ENCODE data around the gene DNAJB6. TPM values are rescaled to one million over a fixed set of nuclear protein-coding genes. Genes with fewer than 3 reads are reported as not detected.

Gene DNAJB6
- total RNA-seq, 2 experiments from 2014 or later = 103 to 105 TPM

DNA sequence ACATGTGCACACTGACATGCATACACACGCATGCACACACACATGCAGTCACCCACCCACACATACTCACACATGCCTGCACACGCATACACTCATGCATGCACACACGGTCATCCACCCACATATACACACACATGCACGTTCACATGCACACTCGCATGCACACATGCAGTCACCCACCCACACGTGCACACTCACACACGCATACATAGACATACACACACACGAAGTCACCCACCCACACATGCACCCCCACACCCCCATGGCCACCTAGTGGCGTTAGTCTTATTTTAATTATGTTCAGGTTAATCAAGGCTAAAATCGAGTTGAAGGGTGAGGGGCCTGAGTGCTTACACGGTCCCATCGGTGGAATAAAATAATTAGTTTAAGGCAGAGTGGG is 96.8 kb downstream of the DNAJB6 start:
- ChIA-PET POLR2A (no interaction called here), CTCF (interaction anchor here (1.4 kb wide), 1 partner anchor 105 kb away, joined by 3 read pairs; no protein-coding TSS in a partner anchor)

DNA sequence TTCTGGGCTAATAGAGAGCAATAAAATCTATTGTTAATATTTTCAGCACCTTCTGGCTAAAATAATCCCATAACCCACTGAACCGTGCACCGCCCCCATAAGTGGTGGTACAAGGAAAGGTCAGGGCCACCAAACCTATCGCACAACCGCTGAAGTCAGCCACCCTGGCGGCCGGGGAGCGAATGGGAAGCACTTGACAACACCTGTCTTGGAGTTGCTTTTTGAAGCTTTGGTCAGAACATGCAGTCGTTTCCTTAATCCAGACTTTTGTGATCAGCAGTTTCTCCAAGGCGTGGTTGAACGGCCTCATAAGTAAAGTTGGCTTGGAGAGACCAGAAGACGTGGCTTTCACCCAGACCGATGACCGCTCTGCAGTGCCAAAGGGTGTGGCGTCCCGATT is 97.4 kb downstream of the DNAJB6 start:
- ChIA-PET POLR2A (no interaction called here), CTCF (interaction anchor here (1.4 kb wide), 1 partner anchor 106 kb away, joined by 3 read pairs; no protein-coding TSS in a partner anchor)

DNA sequence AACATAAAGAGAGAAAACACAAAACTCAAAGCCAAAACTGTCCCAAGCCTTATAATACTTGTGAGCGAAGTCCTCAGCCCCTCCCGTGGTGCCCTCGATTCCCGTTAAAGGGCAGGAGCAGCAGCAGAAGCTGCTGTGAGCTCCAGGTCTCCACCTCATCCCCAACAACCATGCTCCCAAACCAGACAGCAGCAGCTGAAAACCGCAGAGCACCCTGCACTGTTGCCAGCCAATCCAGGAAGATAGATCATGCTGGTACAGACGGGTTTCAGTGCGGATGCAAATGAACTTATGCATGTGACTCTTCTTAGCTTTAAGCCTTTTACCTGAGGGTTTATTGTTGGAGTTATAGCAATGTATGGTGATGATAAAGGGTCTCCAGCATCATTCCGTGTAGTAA is 97.9 kb downstream of the DNAJB6 start:
- POLR2A ChIA-PET = no interaction called here
- CTCF ChIA-PET = interaction anchor here (1.4 kb wide), 1 partner anchor 106 kb away, joined by 3 read pairs; no protein-coding TSS in a partner anchor

DNA sequence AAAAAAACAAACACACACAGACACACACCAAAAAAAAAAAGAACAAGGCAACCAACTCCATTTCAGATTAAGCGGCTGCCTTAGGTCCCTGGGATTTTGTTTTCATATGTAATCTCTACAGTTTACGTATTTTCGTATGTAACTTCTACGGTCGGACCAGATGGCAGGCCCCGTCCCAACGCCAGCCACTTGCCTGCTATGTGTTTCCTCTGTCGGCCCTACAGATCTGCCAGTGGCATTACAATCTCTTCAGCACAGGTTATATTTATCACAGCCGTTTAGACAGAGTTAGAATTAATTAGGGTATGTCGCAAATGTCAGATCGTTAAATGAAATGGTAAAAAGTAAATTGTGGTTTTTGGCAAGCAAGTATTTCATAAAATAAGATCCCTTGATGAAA is 99.3 kb downstream of the DNAJB6 start:
- ChIA-PET POLR2A (no interaction called here), CTCF (no interaction called here)

- ChIA-PET CTCF (interaction anchor here (0.6 kb wide), 1 partner anchor 23 kb away, joined by 3 read pairs; no protein-coding TSS in a partner anchor), POLR2A (no interaction called here)
Observed at GRCh38 chr7:157436763-157437480, 100.1 kb downstream of the DNAJB6 start.

GRCh38 chr7:157437519-157438061 is 100.8 kb downstream of the DNAJB6 start:
- CTCF ChIA-PET = interaction anchor here (0.6 kb wide), 1 partner anchor 22 kb away, joined by 3 read pairs; no protein-coding TSS in a partner anchor
- POLR2A ChIA-PET = no interaction called here

DNA sequence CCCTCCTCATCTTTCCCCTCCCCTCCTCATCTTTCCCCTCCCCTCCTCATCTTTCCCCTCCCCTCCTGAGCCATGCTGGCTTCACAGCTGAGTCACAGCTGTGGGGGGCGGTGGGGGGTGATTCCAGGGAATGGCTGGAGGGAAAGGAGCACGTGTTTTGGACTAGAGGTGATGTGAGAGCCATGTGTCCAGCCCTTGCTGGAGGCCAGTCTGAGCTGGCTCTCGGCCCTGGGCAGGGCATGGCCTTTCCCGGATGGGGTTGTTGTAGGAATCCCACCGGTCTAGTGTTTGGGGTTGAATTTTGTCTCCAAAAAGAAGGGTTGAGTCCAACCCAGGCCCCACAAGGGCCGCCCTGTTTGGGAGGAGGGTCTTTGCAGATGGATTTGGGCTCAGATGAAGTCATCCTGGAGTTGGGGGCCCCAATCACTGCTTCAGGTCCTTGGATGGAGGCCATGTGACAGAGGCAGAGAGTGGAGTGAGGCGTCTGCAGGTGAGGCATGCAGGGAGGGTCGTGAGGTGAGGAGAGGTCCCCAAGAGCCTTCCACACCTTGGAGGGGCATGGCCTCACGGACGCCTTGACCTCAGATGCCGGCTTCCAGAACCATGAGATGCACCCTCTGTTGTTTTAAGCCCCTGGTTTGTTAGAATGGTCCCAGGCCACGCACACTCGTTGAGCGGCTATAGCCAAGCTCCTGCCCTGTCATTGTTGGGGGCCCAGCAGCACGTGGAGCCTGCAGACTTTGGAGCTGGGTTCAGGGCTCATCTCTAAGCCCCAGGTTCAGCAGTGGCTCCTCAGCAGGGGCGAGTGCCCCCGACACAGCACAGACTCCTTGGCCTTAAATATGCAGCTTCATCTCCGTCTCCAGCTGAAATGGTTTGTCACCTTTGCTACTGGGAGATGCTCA is 101.6 kb downstream of the DNAJB6 start:
- POLR2A ChIA-PET = no interaction called here
- CTCF ChIA-PET = no interaction called here

DNA sequence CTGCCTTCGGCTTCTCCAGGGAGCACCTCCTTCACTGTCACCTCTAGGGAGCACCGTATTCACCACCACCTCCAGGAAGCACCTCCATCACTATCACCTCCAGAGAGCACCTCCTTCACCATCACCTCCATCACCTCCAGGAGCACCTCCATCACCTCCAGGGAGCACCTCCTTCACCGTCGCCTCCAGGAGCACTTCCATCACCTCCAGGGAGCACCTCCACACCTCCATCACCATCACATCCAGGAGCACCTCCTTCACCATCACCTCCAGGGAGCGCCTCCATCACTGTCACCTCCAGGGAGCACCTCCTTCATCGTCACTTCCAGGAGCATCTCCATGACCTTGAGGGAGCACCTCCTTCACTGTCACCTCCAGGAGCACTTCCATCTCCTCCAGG is 102.3 kb downstream of the DNAJB6 start:
- POLR2A ChIA-PET = no interaction called here
- CTCF ChIA-PET = no interaction called here

GRCh38 chr7:157439761-157440160 is 103.0 kb downstream of the DNAJB6 start:
- CTCF ChIA-PET = no interaction called here
- POLR2A ChIA-PET = no interaction called here

DNA sequence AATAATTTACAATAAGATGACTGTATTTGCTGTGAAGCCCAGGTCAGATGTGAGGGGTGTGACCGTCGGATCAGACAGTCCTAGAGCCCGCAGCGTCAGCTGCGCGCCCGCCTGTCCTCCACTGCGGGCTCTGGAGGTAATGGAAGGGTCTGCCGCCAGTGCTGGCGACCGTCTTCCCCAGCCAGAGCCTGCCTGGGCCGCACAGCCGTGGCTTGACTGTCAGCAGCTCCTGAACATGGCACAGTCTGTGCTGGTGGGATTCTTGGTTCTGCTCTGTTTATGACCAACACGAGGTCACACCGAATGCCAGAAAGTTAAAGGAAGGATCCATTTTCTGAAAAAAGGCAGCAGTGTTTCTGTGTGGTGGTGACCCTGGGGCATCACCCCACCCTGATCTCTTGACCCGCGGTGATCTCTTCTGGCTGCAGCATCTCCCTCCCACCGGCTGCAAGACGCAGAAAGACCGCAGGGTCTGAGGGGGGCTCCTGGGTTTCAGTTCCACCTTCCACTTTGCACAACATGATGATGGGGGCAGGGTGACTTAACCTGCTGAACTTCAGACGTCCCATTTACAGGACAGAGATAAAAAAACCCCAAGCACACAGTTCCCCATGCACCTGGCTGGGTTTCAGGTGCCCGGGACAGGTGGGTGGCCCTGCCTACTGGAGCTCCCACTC is 103.7 kb downstream of the DNAJB6 start:
- ChIA-PET CTCF (no interaction called here), POLR2A (no interaction called here)

- CTCF ChIA-PET = no interaction called here
- POLR2A ChIA-PET = no interaction called here
Observed at GRCh38 chr7:157441023-157441399, 104.2 kb downstream of the DNAJB6 start.

DNA sequence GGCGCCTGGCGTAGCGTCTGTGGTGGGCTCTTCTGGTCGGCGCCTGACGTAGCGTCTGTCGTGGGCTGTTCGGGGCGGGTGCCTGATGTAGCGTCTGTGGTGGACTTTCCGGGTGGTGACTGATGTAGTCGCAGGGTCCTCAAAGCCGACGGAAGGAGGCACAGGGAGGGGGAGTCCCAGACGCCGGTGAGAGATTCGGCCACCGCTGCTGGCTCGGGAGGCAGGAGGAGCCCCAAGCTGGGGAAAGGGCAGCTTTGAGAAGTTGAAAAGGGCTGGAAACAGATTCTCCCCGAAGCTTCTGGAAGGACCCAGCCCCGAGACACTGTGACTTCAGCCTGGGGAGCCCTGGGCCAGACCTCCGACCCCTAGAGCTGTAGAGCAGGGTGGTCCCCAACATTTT is 105.7 kb downstream of the DNAJB6 start:
- CTCF ChIA-PET = no interaction called here
- POLR2A ChIA-PET = no interaction called here

DNA sequence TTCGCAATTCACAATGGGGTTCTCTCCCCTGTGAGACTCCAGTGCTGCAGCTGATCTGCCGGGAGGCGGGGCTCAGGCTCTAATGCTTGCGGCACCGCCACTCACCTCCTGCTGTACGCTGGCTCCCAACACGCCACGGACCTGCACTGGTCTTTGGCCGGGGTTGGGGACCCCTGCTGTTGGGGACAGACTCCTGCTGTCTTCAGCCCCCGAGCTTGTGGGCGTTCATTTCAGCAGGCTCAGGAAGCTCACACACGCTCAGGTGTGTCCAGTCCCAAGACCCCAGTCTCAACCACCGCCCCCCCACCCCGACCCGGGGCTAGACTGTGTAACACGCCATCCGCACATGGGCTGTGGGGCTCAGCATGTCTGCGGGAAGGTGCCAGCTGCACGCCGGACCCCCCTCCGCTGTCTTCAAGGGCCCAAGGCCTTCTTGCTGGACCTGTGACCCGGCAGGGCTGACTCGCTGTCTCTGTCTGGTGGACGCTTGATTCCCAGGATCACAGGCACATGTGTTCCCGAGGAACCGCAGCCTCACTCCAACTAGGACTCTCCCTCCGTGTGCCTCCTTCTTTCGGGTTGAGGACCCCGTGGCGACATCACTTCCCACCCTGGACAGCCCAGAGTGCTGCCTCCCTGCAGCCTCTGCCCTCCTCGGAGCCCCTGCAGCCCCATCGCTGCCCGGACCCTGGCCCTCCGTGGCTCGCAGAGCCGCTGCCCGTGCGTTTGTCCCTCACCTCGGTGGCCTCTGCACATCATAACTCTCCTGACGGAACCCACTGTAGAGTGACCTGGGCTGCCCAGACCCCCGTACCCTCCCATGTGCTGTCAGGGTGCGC is 106.4 kb downstream of the DNAJB6 start:
- CTCF ChIA-PET = no interaction called here
- POLR2A ChIA-PET = no interaction called here

DNA sequence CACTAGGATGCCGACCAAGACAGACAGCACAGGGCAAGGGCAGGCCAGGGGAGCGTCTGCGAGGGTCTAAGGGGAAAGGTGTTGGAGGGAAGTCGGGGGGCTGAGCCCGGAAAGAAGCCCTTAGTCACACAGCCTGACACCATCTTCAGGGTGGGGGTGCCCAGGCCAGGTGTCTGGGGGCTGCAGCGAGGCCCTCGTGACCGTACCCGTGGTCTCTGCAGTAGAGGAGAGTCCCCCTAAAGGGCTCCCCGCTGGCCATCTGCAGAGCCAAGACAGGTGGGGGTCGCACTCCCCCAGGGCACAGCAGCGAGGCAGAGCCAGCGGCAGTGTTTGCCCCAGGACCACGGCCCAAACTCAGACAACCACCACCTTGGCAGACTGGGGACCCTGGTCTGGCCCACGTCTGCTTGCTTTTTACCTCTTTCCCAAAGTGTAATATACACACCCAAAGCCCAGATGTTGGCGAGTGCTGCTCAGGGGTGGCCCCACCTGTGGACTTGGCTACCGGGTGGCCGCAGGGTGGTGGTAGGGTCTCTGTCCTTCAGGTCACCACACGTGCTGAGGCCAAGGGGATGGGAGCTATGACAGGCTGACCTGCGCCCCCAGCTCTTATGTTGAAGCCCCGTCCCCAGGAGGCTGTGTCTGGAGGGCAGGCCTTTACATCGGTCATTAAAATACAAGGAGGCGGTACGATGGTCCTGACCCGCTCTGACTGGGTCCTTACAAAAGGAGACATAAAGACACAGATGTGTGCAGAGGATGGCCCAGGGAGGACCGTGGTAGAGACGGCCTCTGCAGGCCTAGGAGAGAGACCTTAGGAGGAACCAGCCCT is 107.4 kb downstream of the DNAJB6 start:
- CTCF ChIA-PET = no interaction called here

GRCh38 chr7:157444843-157445135 is 108.0 kb downstream of the DNAJB6 start:
- POLR2A ChIA-PET = no interaction called here
- CTCF ChIA-PET = no interaction called here

More for the DNA sequence above, 107.4 kb downstream of the DNAJB6 start:
- POLR2A ChIA-PET = no interaction called here

GRCh38 chr7:157445246-157445955 is 108.6 kb downstream of the DNAJB6 start:
- ChIA-PET CTCF (no interaction called here), POLR2A (no interaction called here)

DNA sequence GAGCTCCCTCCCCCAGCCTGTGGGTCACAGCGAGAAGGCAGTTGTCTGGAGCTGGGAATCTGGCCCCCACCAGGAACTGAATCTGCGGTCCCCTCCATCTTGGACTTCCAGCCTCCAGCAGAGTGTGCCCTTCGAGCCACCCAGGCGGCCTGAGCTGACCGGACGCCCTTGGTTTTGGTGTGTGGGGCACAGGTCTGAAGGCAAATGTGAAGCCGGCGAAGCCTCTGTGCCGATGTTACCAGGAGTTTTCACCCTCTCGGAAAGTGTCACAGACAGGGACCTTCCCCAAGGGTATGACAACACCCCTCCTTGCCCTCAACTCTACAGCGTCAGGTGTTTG is 109.1 kb downstream of the DNAJB6 start:
- ChIA-PET POLR2A (no interaction called here), CTCF (no interaction called here)

GRCh38 chr7:157446322-157446721 is 109.5 kb downstream of the DNAJB6 start:
- ChIA-PET CTCF (no interaction called here), POLR2A (no interaction called here)

Data from activated CD8-positive, alpha-beta memory T cell treated with anti-CD3 and anti-CD28 coated beads for 36 hours (primary cell).